Hepatocyte (in vitro differentiated cells): ENCODE results near the gene DSCAM. TPM values are rescaled to one million over a fixed set of nuclear protein-coding genes. Genes with fewer than 3 reads are reported as not detected.

Experiments used
- DNase-seq: peaks from one replicate; pipeline ENCODE4 v3.0.0-alpha.2; 2016; ENCODE audit warnings: low spot score
- H2AFZ ChIP-seq: fragments of 200-600 bp; sonication (generic); 2 replicates; pipeline ENCODE4 v1.6.0; 2016; ENCODE audit warnings: antibody characterized with exemption, mild to moderate bottlenecking
- H3K27ac ChIP-seq: fragments of 200-600 bp; sonication (generic); 2 replicates; pipeline ENCODE4 v1.5.1; 2016; ENCODE audit warnings: mild to moderate bottlenecking
- H3K27me3 ChIP-seq: fragments of 200-600 bp; sonication (generic); 2 replicates; pipeline ENCODE4 v1.6.1; 2016
- H3K36me3 ChIP-seq: fragments of 200-600 bp; sonication (generic); replicated peaks from 2 replicates; pipeline ENCODE4 v1.5.1; 2016; ENCODE audit warnings: low read depth; ENCODE audit not compliant: insufficient read depth
- H3K4me1 ChIP-seq: fragments of 200-600 bp; sonication (generic); 2 replicates; pipeline ENCODE4 v1.5.1; 2016; ENCODE audit warnings: mild to moderate bottlenecking, moderate library complexity; ENCODE audit not compliant: insufficient read depth
- H3K4me2 ChIP-seq: fragments of 200-600 bp; sonication (generic); 2 replicates; pipeline ENCODE4 v1.6.0; 2016
- H3K4me3 ChIP-seq: fragments of 200-600 bp; sonication (generic); 2 replicates; pipeline ENCODE4 v1.5.1; 2016; ENCODE audit warnings: mild to moderate bottlenecking
- H3K79me2 ChIP-seq: fragments of 200-600 bp; sonication (generic); 2 replicates; pipeline ENCODE4 v1.6.0; 2017; ENCODE audit warnings: mild to moderate bottlenecking
- H3K9me2 ChIP-seq: fragments of 200-600 bp; sonication (generic); replicated peaks from 2 replicates; pipeline ENCODE4 v1.6.0; 2017; ENCODE audit warnings: mild to moderate bottlenecking; ENCODE audit not compliant: insufficient read depth
- H3K9me3 ChIP-seq: fragments of 200-600 bp; sonication (generic); 2 replicates; pipeline ENCODE4 v1.5.1; 2016; ENCODE audit warnings: low read depth, mild to moderate bottlenecking
- H4K20me1 ChIP-seq: fragments of 200-600 bp; sonication (generic); 2 replicates; pipeline ENCODE4 v1.6.0; 2016; ENCODE audit warnings: mild to moderate bottlenecking; ENCODE audit not compliant: insufficient read depth, poor library complexity, severe bottlenecking
- CTCF ChIP-seq: fragments of 200-600 bp; sonication (generic); IDR thresholded peaks from 2 replicates; pipeline ENCODE4 v1.5.1; 2016; ENCODE audit warnings: antibody characterized with exemption, mild to moderate bottlenecking; ENCODE audit not compliant: poor library complexity
- EZH2 ChIP-seq: fragments of 200-600 bp; sonication (generic); IDR thresholded peaks from 2 replicates; pipeline ENCODE4 v1.6.1; 2016; ENCODE audit warnings: antibody characterized with exemption, mild to moderate bottlenecking, borderline replicate concordance
- EZH2phosphoT487 ChIP-seq: fragments of 200-600 bp; sonication (generic); IDR thresholded peaks from one replicate; pipeline ENCODE4 v1.6.1; 2018; ENCODE audit warnings: antibody characterized with exemption, mild to moderate bottlenecking, low read depth, moderate library complexity; ENCODE audit not compliant: unreplicated experiment, severe bottlenecking
- WGBS: methylation state at CpG from one replicate; pipeline ENCODE4 v1.1.6; 2016; ENCODE audit warnings: low lambda C conversion rate; ENCODE audit errors: missing lambda C conversion rate; 5-methylcytosine and 5-hydroxymethylcytosine counted together
- polyA plus RNA-seq: library from polyadenylated mRNA; unstranded; fragments of >200 nt; fragmentation: Nextera tagmentation; extraction: Ambion mirVana; gene quantifications from 2 replicates; pipeline ENCODE4 v1.2.1, GENCODE V29; 2016
- total RNA-seq: library from RNA; depleted of rRNA; stranded (reverse); fragments of >200 nt; gene quantifications from 2 replicates; pipeline ENCODE4 v1.2.3, GENCODE V29; 2014

The DSCAM gene
- total and polyA plus RNA-seq, 2 experiments from 2014 or later, result 0.33 TPM; not detected in 1

GRCh38 chr21:40178726-40179125 lies 668.2 kb downstream of the DSCAM start:
- TF ChIP-seq EZH2 (no peak), EZH2phosphoT487 (no peak), CTCF (no peak)

GRCh38 chr21:40177979-40178378 lies 669.0 kb downstream of the DSCAM start:
- Histone ChIP-seq H3K4me3 (no peak overlapping the region), H3K9me2 (no peaks in the 10 kb centered on the region), H3K4me2 (no peak overlapping the region), H3K27me3 (no peaks in the 10 kb centered on the region), H4K20me1 (no peaks in the 10 kb centered on the region), H2AFZ (no peak overlapping the region), H3K4me1 (no peaks in the 10 kb centered on the region), H3K36me3 (no peaks in the 10 kb centered on the region), H3K9me3 (no peaks in the 10 kb centered on the region), H3K79me2 (no peaks in the 10 kb centered on the region), H3K27ac (no peak overlapping the region)
- TF ChIP-seq CTCF (no peak), EZH2phosphoT487 (no peak), EZH2 (no peak)
- DNase-seq, result no peak
- WGBS, result 94% methylated on average over 6 of the region's 6 CpGs

More at GRCh38 chr21:40178726-40179125, 668.2 kb downstream of the DSCAM start:
- Histone ChIP-seq H3K27ac (no peak overlapping the region), H3K9me2 (no peaks in the 10 kb centered on the region), H2AFZ (no peak overlapping the region), H3K27me3 (no peaks in the 10 kb centered on the region), H3K79me2 (no peaks in the 10 kb centered on the region), H3K36me3 (no peaks in the 10 kb centered on the region), H4K20me1 (no peaks in the 10 kb centered on the region), H3K4me3 (no peak overlapping the region), H3K4me1 (no peaks in the 10 kb centered on the region), H3K9me3 (no peaks in the 10 kb centered on the region), H3K4me2 (no peak overlapping the region)
- DNase-seq, result no peak
- WGBS, result 96% methylated on average over 19 of the region's 19 CpGs

GRCh38 chr21:40176724-40177123 lies 670.2 kb downstream of the DSCAM start:
- Histone ChIP-seq H3K4me3 (no peak overlapping the region), H2AFZ (no peak overlapping the region), H3K4me1 (no peaks in the 10 kb centered on the region), H4K20me1 (no peaks in the 10 kb centered on the region), H3K9me3 (no peaks in the 10 kb centered on the region), H3K79me2 (no peaks in the 10 kb centered on the region), H3K27ac (no peak overlapping the region), H3K36me3 (no peaks in the 10 kb centered on the region), H3K27me3 (no peaks in the 10 kb centered on the region), H3K4me2 (no peak overlapping the region), H3K9me2 (no peaks in the 10 kb centered on the region)
- 71% methylated on average over 5 of the region's 5 CpGs for WGBS
- no peak for DNase-seq
- no peak for TF ChIP-seq EZH2
- no peak for TF ChIP-seq CTCF

GRCh38 chr21:40173816-40174215 lies 673.1 kb downstream of the DSCAM start:
- TF ChIP-seq EZH2 (no peak), CTCF (no peak), EZH2phosphoT487 (no peak)
- no peaks in the 10 kb centered on the region for H3K9me3 ChIP-seq
- no peaks in the 10 kb centered on the region for H4K20me1 ChIP-seq
- H3K27ac ChIP-seq, result no peak overlapping the region
- no peak for DNase-seq
- H3K4me2 ChIP-seq, result no peak overlapping the region
- H3K36me3 ChIP-seq, result no peaks in the 10 kb centered on the region
- H3K79me2 ChIP-seq, result no peaks in the 10 kb centered on the region
- H3K4me1 ChIP-seq, result no peaks in the 10 kb centered on the region
- H3K4me3 ChIP-seq, result no peak overlapping the region
- 62% methylated on average over 6 of the region's 6 CpGs for WGBS
- no peaks in the 10 kb centered on the region for H3K27me3 ChIP-seq
- H2AFZ ChIP-seq, result no peak overlapping the region
- no peaks in the 10 kb centered on the region for H3K9me2 ChIP-seq
